HG02852 (cell line): ENCODE results near the gene KIAA0513.
"Not testable (repeated sequence)": the region's sequence is repeated elsewhere in the genome, so short reads cannot be mapped to it uniquely, and the experiment has no call there.

ENCODE experiments used
- ATAC-seq: cut with Tn5 transposase; IDR thresholded peaks from one replicate; pipeline ENCODE4 v1.9.1; 2021; ENCODE audit warnings: mild to moderate bottlenecking, moderate library complexity; ENCODE audit not compliant: unreplicated experiment

KIAA0513 gene

GRCh38 chr16:85027958-85028684 lies 526 bp downstream of the KIAA0513 start:
- ATAC-seq, result peak; percentile 28

DNA sequence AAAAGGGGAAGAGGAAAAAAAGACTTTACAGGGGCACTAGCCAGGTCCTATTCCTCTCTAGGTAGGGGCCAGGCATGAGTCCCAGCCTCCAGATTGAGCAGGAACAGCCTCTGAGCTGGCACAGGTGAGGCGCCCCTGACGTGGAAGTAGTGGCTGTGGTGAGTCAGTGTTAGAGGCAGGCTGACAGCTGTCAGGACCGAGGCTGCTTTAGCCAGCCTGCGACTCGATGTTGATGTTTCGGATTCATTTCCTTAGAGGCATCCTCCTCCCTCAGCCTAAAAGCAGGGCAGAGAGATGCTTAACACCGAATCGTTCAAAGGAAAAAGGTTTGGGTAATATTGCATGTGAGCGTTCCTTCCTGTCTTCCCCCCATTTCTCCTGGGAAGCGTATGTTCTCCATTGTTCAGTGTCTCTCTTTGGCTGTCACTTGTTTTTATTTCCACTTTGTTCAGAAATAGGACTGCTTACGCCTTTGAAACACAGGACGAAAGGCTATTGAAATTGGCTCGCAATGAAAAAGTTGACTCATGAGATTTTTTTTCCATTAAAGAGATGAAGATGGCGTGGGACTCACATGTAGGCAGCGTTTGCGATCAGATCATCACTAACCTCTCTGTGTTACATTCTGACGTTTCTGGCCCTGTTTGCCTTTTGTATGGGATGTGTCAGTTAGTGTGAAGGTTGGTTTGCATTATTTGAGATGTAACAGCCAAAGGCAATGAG lies 1.3 kb downstream of the KIAA0513 start:
- no peak for ATAC-seq

- peak; percentile 38 for ATAC-seq
Measured at GRCh38 chr16:85029408-85029784, 1.8 kb downstream of the KIAA0513 start.

- no peak for ATAC-seq
Measured at GRCh38 chr16:85029981-85030401, 2.4 kb downstream of the KIAA0513 start.

- no peak for ATAC-seq
Measured at GRCh38 chr16:85031451-85031850, 3.9 kb downstream of the KIAA0513 start.

DNA sequence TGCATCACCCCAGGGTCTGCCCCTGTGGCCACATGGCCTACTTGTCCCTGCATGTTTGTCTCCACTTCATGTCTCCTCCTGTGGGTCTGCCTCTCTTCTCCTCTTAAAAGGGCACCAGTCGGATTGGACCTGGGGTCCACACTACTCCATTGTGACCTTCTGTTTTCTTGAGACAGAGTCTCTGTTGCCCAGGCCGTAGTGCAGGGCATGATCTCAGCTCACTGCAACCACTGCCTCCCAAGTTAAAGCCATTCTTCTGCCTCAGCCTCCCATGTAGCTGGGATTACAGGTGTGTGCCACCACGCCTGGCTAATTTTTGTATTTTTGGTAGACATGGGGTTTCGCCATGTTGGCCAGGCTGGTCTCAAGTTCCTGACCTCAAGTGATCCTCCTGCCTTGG lies 4.6 kb downstream of the KIAA0513 start:
- not testable (repeated sequence) for ATAC-seq

DNA sequence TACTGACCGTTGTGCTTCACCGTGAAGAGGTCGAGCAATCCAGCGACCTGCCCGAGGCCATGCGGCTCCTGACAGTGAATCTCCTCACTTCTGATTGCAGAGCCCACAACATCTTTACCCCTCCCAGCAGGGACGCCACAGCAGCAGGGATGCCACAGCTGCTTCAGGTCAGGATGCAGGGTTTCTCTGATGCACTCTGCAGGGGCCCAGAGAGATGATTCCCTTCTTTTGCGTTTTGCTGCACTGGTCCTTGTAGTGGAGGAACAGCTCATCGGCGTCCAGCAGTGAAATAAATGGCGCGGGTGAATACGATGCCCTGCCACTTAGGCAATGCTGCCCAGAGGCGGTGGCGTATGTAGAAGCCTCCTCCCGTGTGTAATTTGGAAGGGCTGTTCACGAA lies 5.6 kb downstream of the KIAA0513 start:
- no peak for ATAC-seq

GRCh38 chr16:85034591-85035433 lies 7.2 kb downstream of the KIAA0513 start:
- no peak for ATAC-seq

- ATAC-seq, result no peak
Measured at GRCh38 chr16:85036236-85037049, 8.8 kb downstream of the KIAA0513 start.

DNA sequence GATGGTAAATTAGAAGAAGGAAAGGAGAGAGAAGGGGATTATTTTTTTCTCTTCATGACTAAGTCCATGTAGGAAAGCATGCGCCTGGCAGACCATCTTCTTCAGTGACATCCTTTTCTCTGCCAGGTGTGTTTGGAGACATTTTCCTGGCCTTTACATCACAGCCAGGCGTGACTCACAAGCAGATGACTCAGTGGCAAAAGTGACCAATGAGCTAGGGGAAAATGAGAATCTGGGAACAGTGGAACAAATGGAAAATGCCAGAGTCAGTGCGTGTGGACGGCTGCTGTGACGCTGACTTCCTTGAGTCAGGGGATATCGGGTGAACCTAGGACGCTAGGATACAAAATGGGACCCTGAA lies 9.4 kb downstream of the KIAA0513 start:
- no peak for ATAC-seq

DNA sequence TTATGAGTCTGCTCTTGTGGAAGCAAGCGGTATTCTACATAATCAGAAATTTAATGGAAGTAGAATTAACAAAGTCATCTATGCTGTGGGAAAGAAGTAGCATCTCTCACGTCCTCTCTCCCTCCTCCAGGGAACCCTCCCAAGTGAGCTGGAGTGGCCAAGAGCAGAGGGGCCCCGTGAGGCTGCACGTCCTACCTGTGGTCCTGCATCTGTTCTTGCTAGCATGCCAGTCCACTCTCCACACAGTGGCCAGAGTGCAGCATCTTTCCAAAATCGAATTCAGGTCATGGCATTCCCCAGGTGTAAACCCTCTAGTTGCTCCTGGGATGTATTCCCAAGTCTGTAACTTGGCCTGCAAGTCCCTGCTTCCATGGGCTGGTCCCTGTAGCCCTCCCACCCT lies 10.1 kb downstream of the KIAA0513 start:
- no peak for ATAC-seq

- no peak for ATAC-seq
Measured at GRCh38 chr16:85040685-85041084, 13.1 kb downstream of the KIAA0513 start.

DNA sequence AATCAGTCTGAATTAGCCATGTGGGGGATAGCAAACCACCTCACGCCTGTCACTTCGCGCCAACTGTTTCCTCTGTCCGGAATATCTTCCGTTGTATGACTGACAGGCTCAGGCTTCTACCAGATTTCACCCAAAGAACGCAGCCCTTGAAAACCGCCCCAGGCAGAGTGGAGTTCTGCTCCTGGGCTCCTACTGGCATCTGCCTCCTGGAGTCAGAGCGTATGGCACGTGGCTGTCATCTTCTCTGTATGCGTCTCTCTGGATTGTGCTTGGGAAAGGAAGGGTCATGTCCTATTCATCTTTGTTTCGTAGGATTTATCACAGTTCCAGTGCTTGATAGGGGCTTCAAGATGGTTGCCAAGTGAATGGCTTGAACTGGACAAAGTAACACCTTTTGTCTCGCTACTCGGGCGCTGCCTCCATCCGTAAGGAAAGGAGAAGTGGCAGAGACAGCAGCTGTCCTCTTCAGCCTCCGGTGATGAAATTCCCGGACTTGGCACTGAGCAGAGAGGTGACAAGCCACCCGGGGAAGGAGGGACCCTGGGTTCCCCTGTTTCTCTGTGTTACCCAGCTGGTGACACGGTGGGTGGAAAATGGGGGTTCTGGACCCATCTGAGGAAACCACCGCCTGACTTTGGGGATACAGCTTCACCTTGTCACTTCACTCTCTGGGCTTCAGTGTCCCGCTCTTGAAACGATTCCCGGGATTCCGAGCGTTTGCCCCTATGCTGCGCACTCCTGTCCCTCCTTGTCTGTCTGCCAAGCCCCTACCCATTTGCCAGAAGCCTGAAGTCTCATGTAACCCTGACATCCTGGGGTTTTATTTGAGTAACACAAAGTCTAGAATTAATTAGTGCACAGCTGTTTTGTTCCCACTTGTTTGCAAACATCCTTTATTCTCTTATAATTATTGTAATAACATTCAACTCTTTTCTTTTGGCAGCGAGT lies 13.9 kb downstream of the KIAA0513 start:
- ATAC-seq, result no peak

- ATAC-seq, result no peak
Measured at GRCh38 chr16:85042167-85042526, 14.6 kb downstream of the KIAA0513 start.

- ATAC-seq, result no peak
Measured at GRCh38 chr16:85042606-85043005, 15.0 kb downstream of the KIAA0513 start.

GRCh38 chr16:85045077-85045476 lies 17.5 kb downstream of the KIAA0513 start:
- ATAC-seq, result no peak

DNA sequence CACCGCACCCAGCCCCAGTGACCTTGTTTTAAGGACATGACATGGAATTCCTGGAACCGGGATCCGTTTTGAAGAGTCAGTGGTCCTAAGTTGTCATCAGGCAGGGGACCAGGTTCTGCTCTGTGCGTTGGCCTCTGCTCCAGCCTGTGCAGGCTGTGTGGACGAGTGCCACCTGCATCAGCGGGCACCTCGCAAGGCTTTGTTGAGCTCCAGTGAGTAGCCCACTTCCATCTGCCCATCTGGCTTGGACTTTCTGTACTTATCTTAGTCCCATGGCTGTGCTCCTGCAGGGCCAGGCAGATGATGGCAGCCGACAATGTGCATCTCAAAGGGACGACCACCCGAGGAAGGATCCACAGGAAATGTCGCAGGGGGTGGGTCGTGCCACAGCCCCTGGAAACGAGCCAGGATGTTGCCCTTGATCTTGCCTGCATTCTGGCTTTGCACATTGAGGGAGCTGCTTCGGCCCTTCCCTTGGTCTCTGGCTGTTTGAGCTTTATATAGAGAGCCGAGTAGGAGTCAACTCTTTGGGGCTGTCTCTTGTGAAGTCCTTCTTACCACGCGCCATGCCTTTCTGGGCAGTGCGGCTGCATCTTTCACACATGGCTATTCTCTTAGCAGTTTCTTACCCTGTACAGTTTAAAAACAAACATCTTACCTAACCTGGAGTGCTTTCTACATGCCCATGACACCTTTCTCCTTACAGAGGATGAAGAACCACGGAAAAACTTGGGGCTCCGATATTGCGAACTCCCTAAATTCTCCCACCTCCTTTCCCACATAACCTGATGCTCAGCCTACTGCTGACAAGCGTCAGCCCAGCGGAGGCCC lies 18.3 kb downstream of the KIAA0513 start:
- ATAC-seq, result no peak

DNA sequence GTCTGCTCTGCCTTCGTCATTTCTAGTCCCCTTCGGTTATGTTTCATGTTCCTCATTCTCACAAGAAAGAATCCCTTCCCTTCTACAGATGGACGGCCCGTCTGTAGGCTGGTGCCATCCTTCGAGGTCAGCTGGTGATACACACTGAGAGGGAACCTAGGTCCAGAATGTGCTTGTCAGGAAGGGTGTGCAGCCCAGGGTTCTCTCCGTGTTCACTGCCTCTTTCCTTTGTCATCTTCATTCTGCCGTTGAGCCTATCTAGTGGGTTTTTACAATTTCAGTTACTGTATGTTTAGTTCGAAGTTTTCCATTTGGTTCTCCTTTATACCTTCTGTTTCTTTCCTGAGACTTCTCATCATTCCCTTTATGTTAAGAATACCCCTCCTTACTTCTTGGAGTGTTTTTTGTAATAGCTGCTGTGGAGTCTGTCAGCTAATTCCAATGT lies 18.9 kb downstream of the KIAA0513 start:
- ATAC-seq, result no peak
